Keratinocyte (primary cell): ENCODE measurements around the gene SMAD7.

ENCODE experiments used
- EZH2 ChIP-seq: IDR thresholded peaks from one replicate; pipeline ENCODE4 v1.6.1; 2012; ENCODE audit warnings: inconsistent platforms, mild to moderate bottlenecking, low read length, moderate library complexity
- TF ChIP-seq, protein P1 (sequence below), 3 experiments: IDR thresholded peaks in 1 of 3; conservative IDR thresholded peaks in 1 of 3; optimal IDR thresholded peaks in 1 of 3; 2 replicates in 2 of 3; 3 replicates in 1 of 3; pipeline versions ENCODE3 to v1.5.1; 2011; ENCODE audit warnings: low read length in 3 of 3, mild to moderate bottlenecking in 3 of 3, moderate library complexity in 2 of 3, control low read depth in 1 of 3, inconsistent platforms in 1 of 3; ENCODE audit not compliant: insufficient read depth in 2 of 3; ENCODE audit errors: extremely low read depth in 1 of 3

DNA sequence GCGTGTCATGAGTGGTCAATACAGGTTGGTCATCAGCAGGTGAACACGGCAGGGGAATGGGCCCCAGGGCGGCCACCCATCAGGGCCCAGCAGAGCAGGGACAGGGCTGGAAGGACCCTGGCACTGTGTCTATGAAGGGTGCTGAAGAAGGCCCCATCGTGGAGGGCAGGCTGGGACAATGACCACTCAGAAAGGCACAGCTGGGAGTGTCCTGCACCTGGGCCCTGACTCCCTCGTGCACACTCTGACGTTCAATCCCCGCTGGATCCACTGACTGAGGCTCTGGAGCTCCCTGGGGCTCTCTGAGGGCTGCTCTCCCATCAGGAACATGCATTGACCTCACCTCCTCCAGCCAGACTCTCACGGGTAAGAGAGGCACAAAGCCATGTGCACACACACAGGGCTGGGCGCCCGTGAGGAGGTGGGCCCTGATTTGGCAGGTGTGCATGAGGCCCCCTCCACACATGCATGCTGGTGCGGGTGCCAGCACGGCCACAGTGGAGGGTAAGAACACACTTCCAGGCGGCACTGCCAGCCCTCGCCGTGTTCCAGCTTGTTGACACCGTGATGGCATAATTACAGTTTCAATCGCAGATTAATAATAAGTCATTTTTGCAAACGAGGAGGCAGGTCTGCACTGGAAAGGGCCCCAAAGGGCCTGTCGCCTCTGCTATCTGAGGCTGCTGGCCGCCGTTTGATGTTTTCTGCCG, 58.5 kb downstream of the SMAD7 start:
- TF ChIP-seq, protein P1, sequence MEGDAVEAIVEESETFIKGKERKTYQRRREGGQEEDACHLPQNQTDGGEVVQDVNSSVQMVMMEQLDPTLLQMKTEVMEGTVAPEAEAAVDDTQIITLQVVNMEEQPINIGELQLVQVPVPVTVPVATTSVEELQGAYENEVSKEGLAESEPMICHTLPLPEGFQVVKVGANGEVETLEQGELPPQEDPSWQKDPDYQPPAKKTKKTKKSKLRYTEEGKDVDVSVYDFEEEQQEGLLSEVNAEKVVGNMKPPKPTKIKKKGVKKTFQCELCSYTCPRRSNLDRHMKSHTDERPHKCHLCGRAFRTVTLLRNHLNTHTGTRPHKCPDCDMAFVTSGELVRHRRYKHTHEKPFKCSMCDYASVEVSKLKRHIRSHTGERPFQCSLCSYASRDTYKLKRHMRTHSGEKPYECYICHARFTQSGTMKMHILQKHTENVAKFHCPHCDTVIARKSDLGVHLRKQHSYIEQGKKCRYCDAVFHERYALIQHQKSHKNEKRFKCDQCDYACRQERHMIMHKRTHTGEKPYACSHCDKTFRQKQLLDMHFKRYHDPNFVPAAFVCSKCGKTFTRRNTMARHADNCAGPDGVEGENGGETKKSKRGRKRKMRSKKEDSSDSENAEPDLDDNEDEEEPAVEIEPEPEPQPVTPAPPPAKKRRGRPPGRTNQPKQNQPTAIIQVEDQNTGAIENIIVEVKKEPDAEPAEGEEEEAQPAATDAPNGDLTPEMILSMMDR (optimal IDR thresholded peaks at IDR 0.05 in 1 of 3, IDR thresholded peaks at IDR 0.05 in 1 of 3, conservative IDR thresholded peaks at IDR 0.05 in 1 of 3; ENCODE audit: extremely low read depth in 1 of 3, insufficient read depth in 2 of 3, low read length in 3 of 3): no peak
- no peak for TF ChIP-seq EZH2
